ENCODE measurements around the gene CLDN4.

Gene CLDN4

DNA sequence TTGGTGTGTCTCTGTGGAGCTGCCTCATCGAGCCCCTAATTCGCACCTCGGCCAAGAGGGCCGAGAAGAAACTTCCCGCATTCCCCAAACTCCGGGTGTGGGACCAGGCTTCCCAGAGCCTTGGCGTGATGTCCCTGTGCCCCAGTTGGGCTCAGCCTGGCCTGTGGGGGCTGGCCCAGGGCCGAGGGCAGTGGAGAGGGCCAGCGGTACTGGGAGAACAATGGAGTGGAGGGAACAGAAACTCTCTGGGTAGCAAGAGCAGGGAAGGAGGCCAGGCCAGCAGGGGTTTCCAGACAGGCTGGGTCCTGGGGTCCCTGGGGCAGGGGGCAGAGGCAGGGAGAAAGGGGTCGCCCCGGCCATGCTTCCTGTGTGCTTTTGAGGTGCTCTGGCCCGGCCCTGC is 46.2 kb downstream of the CLDN4 start:
- no peak for DNase-seq

DNA sequence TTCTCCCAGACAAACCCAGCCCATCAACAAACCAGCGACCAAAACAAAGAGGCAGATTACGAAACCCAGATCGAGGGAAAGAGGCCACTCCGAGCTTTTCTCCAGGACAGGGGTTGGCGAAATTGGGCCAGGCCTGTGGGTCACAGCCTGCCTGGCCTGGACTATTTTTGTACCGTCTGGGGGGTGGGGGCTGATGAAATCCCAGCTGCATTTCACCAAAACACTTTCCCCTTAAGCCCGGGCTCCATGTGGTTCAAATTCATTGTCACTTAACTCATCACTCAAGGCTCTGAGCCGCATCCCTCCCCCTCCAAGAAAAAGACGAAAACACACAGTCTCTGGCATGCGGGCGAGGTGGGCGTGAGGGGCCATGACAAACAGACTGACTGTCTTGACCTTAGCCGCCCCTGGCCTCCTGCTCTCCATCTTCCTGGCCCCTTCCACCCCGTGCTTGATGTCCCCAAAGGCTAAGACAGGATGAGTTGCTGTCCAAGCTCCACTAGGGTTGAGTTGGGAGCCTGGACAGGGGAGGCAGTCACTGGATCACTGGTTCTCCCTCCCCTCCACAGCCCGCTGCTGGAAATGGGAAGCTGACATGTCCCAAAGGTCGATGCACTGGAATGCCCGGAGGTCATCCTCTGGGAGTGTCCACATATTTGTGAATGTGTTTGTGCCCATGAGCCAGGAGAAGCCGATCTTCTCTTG is 49.3 kb downstream of the CLDN4 start:
- no peak for DNase-seq

DNA sequence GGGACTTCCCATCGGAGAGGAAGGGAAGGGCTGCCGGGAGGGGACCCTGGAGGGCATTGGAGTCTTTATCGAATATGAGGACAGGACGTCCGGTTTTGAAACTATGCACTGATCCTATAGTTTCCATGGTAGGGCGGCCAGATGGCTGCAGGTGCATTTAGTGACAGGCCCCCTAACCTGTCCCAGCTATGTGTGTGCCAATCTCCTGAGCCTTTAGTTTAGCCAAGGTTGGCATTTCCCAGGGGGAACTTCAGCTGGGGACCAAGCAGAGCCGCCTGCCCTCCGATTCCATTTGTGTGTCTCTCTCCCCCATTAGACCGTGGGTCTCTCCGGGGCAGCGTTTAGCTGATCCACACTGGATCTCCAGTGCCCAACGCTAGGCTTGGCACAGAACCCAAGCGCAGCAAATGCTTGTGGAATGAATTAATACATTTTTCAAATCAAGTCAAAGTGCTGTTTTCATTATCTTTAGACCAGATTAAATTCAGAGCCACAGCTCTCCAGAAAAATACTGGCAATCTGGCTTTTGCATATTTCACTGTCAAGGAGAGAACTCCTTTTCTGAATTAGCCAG is 50.0 kb downstream of the CLDN4 start:
- DNase-seq, result no peak

DNA sequence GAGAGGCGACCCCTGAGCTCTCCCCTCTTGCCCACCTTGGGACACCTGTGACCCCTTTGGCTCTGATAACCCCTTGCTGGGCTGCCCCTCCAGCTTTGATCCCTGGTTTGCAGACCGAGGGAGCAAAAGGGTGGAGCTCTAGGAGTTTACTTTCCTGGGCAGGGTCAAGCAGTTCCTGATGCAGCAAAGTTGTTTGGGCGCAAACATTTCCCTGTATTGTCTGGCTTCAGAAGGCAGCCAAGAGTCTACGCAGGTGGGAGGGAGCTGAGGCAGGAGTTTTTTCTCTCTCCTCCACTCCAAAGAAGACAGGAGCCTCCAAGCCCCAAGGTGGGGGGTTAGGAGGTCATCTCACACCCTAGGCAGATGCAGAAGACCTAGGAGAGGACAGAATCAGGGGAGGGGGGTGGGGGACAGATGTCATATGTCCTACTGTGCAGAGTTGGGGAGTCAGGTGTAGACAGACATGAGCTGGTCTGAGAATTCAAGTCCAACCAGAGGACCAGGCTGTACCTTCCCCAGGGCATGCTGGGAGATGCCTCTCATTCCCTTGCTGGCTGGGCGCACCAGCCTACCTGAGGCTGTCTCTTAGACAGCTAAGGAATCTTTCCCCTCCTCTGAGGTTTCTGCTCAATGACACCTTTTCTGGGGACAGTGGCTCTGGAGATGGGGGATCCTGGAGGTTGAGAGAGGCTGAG is 50.7 kb downstream of the CLDN4 start:
- no peak for DNase-seq

DNA sequence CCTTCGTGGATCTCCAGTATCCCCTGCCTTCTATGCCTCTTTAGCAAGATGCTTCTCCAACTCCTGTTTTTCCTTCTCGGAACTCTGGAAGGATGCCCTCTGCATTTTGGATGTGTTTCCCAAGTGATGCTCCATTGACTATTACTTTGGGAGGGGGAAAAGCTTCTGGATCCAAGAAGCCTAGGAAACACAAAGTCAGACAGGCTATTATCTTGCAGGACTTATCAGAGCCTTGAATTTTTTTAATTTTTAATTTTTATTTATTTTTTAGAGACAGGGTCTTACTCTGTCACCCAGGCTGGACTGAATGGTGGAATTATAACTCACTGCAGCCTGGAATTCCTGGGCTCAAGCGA is 51.2 kb downstream of the CLDN4 start:
- no peak for DNase-seq
